Fibroblast of gingiva (primary cell): ENCODE measurements around the gene ZNF562.
"Not testable (repeated sequence)": the region's sequence is repeated elsewhere in the genome, so short reads cannot be mapped to it uniquely, and the experiment has no call there.

Experiments
- DNase-seq: peaks from one replicate; pipeline ENCODE4 v3.0.0-alpha.2; 2011; ENCODE audit warnings: low read depth

ZNF562 gene

GRCh38 chr19:9674663-9675357, at the start of gene ZNF562:
TSS of gene ZNF562 (minus strand) at chr19:9675100. CDS start at chr19:9660744, 14,356 bp downstream.
- peak; percentile 86 for DNase-seq

- no peak for DNase-seq
Measured at GRCh38 chr19:9724157-9724556, 49.3 kb upstream of the ZNF562 start.

- no peak for DNase-seq
Measured at GRCh38 chr19:9721861-9722260, 47.0 kb upstream of the ZNF562 start.

- DNase-seq, result no peak
Measured at GRCh38 chr19:9720541-9720940, 45.6 kb upstream of the ZNF562 start.

- DNase-seq, result no peak
Measured at GRCh38 chr19:9711815-9712214, 36.9 kb upstream of the ZNF562 start.

GRCh38 chr19:9709305-9709704, 34.4 kb upstream of the ZNF562 start:
- no peak for DNase-seq

GRCh38 chr19:9705836-9706235, 30.9 kb upstream of the ZNF562 start:
- DNase-seq, result no peak

GRCh38 chr19:9702186-9702585, 27.3 kb upstream of the ZNF562 start:
- no peak for DNase-seq

- DNase-seq, result no peak
Measured at GRCh38 chr19:9700229-9700981, 25.5 kb upstream of the ZNF562 start.

GRCh38 chr19:9690301-9690700, 15.4 kb upstream of the ZNF562 start:
- not testable (repeated sequence) for DNase-seq

- DNase-seq, result not testable (repeated sequence)
Measured at GRCh38 chr19:9679996-9680395, 5.1 kb upstream of the ZNF562 start.

GRCh38 chr19:9675358-9675901, 530 bp upstream of the ZNF562 start:
- DNase-seq, result not testable (repeated sequence)

- no peak for DNase-seq
Measured at GRCh38 chr19:9673912-9674662, 813 bp downstream of the ZNF562 start.

- no peak for DNase-seq
Measured at GRCh38 chr19:9672893-9673292, 2.0 kb downstream of the ZNF562 start.

GRCh38 chr19:9671655-9672054, 3.2 kb downstream of the ZNF562 start:
- no peak for DNase-seq

GRCh38 chr19:9668544-9668943, 6.4 kb downstream of the ZNF562 start:
- DNase-seq, result no peak

- DNase-seq, result no peak
Measured at GRCh38 chr19:9667898-9668297, 7.0 kb downstream of the ZNF562 start.

GRCh38 chr19:9658769-9659168, 16.1 kb downstream of the ZNF562 start:
- no peak for DNase-seq

GRCh38 chr19:9653066-9653555, 21.8 kb downstream of the ZNF562 start:
- not testable (repeated sequence) for DNase-seq

GRCh38 chr19:9651464-9651863, 23.4 kb downstream of the ZNF562 start:
- not testable (repeated sequence) for DNase-seq

GRCh38 chr19:9650345-9650744, 24.6 kb downstream of the ZNF562 start:
- no peak for DNase-seq

GRCh38 chr19:9645472-9645871, 29.4 kb downstream of the ZNF562 start:
- no peak for DNase-seq
